HepG2 (cell line): ENCODE results near the gene MYCBP2. TPM values are rescaled to one million over a fixed set of nuclear protein-coding genes. Genes with fewer than 3 reads are reported as not detected.

Source experiments
- BRD4 ChIP-seq: sonication (generic); formaldehyde crosslinking; IDR thresholded peaks from 2 replicates; pipeline ENCODE4 v1.4.0; 2020; ENCODE audit warnings: missing genetic modification reagents
- CCDC6 ChIP-seq: sonication (generic); formaldehyde crosslinking; IDR thresholded peaks from 2 replicates; pipeline ENCODE4 v1.8.1; 2022; ENCODE audit warnings: mild to moderate bottlenecking, missing genetic modification reagents, moderate library complexity
- ETV5 ChIP-seq: IDR thresholded peaks from 2 replicates; pipeline ENCODE4 v1.6.1; 2018; ENCODE audit warnings: missing biosample characterization, missing genetic modification reagents, inconsistent platforms, borderline replicate concordance
- FIP1L1 ChIP-seq: fragments of 200-400 bp; formaldehyde crosslinking; IDR thresholded peaks from 2 replicates; pipeline ENCODE4 v1.6.1; 2018; ENCODE audit warnings: low read depth, mild to moderate bottlenecking, low read length, moderate library complexity, borderline replicate concordance; ENCODE audit not compliant: insufficient read depth
- HBP1 ChIP-seq: IDR thresholded peaks from 2 replicates; pipeline ENCODE4 v1.6.1; 2016; ENCODE audit warnings: low read depth, control low read depth
- HES4 ChIP-seq: sonication (generic); formaldehyde crosslinking; IDR thresholded peaks from 2 replicates; pipeline ENCODE4 v1.9.0; 2021; ENCODE audit warnings: mild to moderate bottlenecking, missing genetic modification reagents, borderline replicate concordance
- HINFP ChIP-seq: sonication (generic); formaldehyde crosslinking; IDR thresholded peaks from 2 replicates; pipeline ENCODE4 v1.4.0; 2020; ENCODE audit warnings: low read depth, mild to moderate bottlenecking, missing genetic modification reagents
- KDM6A ChIP-seq: IDR thresholded peaks from 2 replicates; pipeline ENCODE4 v1.6.1; 2016; ENCODE audit warnings: low read depth
- MAFF ChIP-seq: IDR thresholded peaks from 2 replicates; pipeline ENCODE4 v1.6.1; 2011; ENCODE audit warnings: low read depth, low read length, improper control_type of control experiment
- PAXIP1 ChIP-seq: sonication (generic); formaldehyde crosslinking; conservative IDR thresholded peaks from 2 replicates; pipeline ENCODE4 v1.4.0; 2020; ENCODE audit warnings: mild to moderate bottlenecking, missing genetic modification reagents, moderate library complexity
- PLRG1 ChIP-seq: fragments of 450-650 bp; conservative IDR thresholded peaks from 2 replicates; pipeline ENCODE4 v1.6.1; 2016
- SRSF9 ChIP-seq: fragments of 200-400 bp; formaldehyde crosslinking; IDR thresholded peaks from 2 replicates; pipeline ENCODE4 v1.6.1; 2018; ENCODE audit warnings: borderline replicate concordance, mild to moderate bottlenecking, low read depth, low read length; ENCODE audit not compliant: insufficient read depth, poor library complexity, severe bottlenecking
- TARDBP ChIP-seq: sonication (generic); formaldehyde crosslinking; IDR thresholded peaks from 2 replicates; pipeline ENCODE4 v1.8.0; 2022; ENCODE audit warnings: mild to moderate bottlenecking, missing genetic modification reagents
- ZBTB4 ChIP-seq: sonication (generic); formaldehyde crosslinking; IDR thresholded peaks from 2 replicates; pipeline ENCODE4 v1.4.0; 2020; ENCODE audit warnings: missing genetic modification reagents, mild to moderate bottlenecking, borderline replicate concordance
- ZMAT5 ChIP-seq: sonication (generic); formaldehyde crosslinking; IDR thresholded peaks from 2 replicates; pipeline ENCODE4 v1.5.0; 2020; ENCODE audit warnings: mild to moderate bottlenecking, low read depth, missing genetic modification reagents, borderline replicate concordance
- ZNF101 ChIP-seq: sonication (generic); formaldehyde crosslinking; IDR thresholded peaks from 2 replicates; pipeline ENCODE4 v1.4.0; 2020; ENCODE audit warnings: mild to moderate bottlenecking, low read depth, missing genetic modification reagents, borderline replicate concordance
- ZNF260 ChIP-seq: sonication (generic); formaldehyde crosslinking; IDR thresholded peaks from 2 replicates; pipeline ENCODE4 v1.4.0; 2020; ENCODE audit warnings: missing genetic modification reagents, low read depth, mild to moderate bottlenecking, borderline replicate concordance
- ZNF441 ChIP-seq: sonication (generic); formaldehyde crosslinking; IDR thresholded peaks from 2 replicates; pipeline ENCODE4 v1.7.0; 2021; ENCODE audit warnings: missing genetic modification reagents, borderline replicate concordance
- ZNF883 ChIP-seq: sonication (generic); formaldehyde crosslinking; IDR thresholded peaks from 2 replicates; pipeline ENCODE4 v1.5.1; 2020; ENCODE audit warnings: mild to moderate bottlenecking, missing genetic modification reagents; ENCODE audit errors: not compliant biosample characterization
- polyA plus RNA-seq, 8 experiments: library from polyadenylated mRNA; depleted of rRNA in 3 of 8; stranded (reverse) in 7 of 8; unstranded in 1 of 8; fragments of >200 nt; fragmentation: Illumina TruSeq in 4 of 8; extraction: Trizol in 4 of 8; gene quantifications; 2 replicates each; pipeline versions ENCODE4 v1.2.1 to v1.2.3, GENCODE V29; 2011 to 2016; ENCODE audit warnings: low read depth in 4 of 8, missing spikeins in 1 of 8, mixed read lengths in 1 of 8; ENCODE audit not compliant: insufficient read depth in 1 of 8
- total RNA-seq, 5 experiments: library from RNA; depleted of rRNA; stranded (reverse); fragments of >200 nt; fragmentation: Illumina TruSeq; extraction: Trizol; gene quantifications; 2 replicates each; pipeline ENCODE4 v1.2.3, GENCODE V29; 2016; ENCODE audit warnings: low read depth in 1 of 5

Gene MYCBP2
- total and polyA plus RNA-seq, 2 of the 13 experiments (the other 11 are each of a cell fraction or from before 2014, with no cell fraction given) = 16.3 to 35.3 TPM

GRCh38 chr13:77026255-77026860 is 300.5 kb downstream of the MYCBP2 start (continued):
- no peak for TF ChIP-seq TARDBP
- TF ChIP-seq BRD4 = no peak
- no peak for TF ChIP-seq FIP1L1
- no peak for TF ChIP-seq CCDC6 (CRISPR knock-in tag)
- TF ChIP-seq ZNF260 = no peak
- no peak for TF ChIP-seq PAXIP1 (CRISPR knock-in tag)
- no peak for TF ChIP-seq PLRG1
- TF ChIP-seq ETV5 (CRISPR knock-in tag) = no peak
- no peak for TF ChIP-seq SRSF9
- TF ChIP-seq ZNF101 = no peak
- TF ChIP-seq ZBTB4 (CRISPR knock-in tag) = 0 out of 2 replicates have a peak, but pooled peaks have one; percentile 21
- no peak for TF ChIP-seq ZNF883 (CRISPR knock-in tag)
- no peak for TF ChIP-seq HBP1 (CRISPR knock-in tag)
- peak; percentile 22; the same call in 1 of the 2 replicates for TF ChIP-seq ZNF441 (CRISPR knock-in tag)
- 0 out of 2 replicates have a peak, but pooled peaks have one; percentile 34 for TF ChIP-seq HES4 (CRISPR knock-in tag)
- no peak for TF ChIP-seq KDM6A (CRISPR knock-in tag)
- no peak for TF ChIP-seq HINFP (CRISPR knock-in tag)
- TF ChIP-seq MAFF = no peak
- no peak for TF ChIP-seq ZMAT5 (CRISPR knock-in tag)
